HCT116 (cell line): ENCODE results near the gene ABCF3. TPM values are rescaled to one million over a fixed set of nuclear protein-coding genes. Genes with fewer than 3 reads are reported as not detected.

Source experiments
- ATAC-seq: fragments of 200-7000 bp; cut with Tn5 transposase; 2 replicates; pipeline ENCODE4 v1.9.1; 2020; ENCODE audit warnings: mild to moderate bottlenecking, moderate library complexity
- BruUV-seq: library from RNA; stranded (reverse); fragments of 400-500 nt; replicated peaks from 2 replicates; lab custom pipeline; 2021; lab: Mats Ljungman, UMichigan
- CTCF ChIA-PET: fragments of 300-600 bp; sonication (Branson Sonifier 250); formaldehyde crosslinking; loops from one replicate; lab custom pipeline; 2021; ENCODE audit warnings: antibody characterized with exemption; lab: Charles Lee
- POLR2A ChIA-PET: fragments of 300-600, 350-600 bp; sonication (Branson Sonifier 250); formaldehyde crosslinking; loops from one replicate; lab custom pipeline; 2021; ENCODE audit warnings: antibody characterized with exemption; lab: Charles Lee
- RAD21 ChIA-PET, 2 experiments: fragments of 300-600 bp; sonication (Branson Sonifier 250); formaldehyde crosslinking; loops; one replicate each; lab custom pipeline; 2023; ENCODE audit warnings: low total read pairs in 2 of 2; ENCODE audit not compliant: uncharacterized antibody in 2 of 2, unreplicated experiment in 2 of 2, low non-redundant PET in 1 of 2; lab: Charles Lee
- DNase-seq: peaks from one replicate; pipeline ENCODE4 v3.0.0-alpha.2; 2010; ENCODE audit warnings: low read depth, low spot score
- H2AFZ ChIP-seq: fragments of 200-600 bp; shearing (Covaris generic), sonication (generic); 2 replicates; pipeline ENCODE4 v1.6.1; 2017; ENCODE audit warnings: low read depth, mixed run types, mixed read lengths, antibody characterized with exemption, low read length; ENCODE audit not compliant: poor library complexity, severe bottlenecking
- H3K27ac ChIP-seq: 2 replicates; pipeline ENCODE4 v1.5.1; 2012; ENCODE audit warnings: low read depth, low read length
- H3K27me3 ChIP-seq: fragments of 200-600 bp; sonication (generic); 2 replicates; pipeline ENCODE4 v1.6.1; 2016; ENCODE audit warnings: mixed run types, low read length, mixed read lengths; ENCODE audit not compliant: insufficient read depth
- H3K36me3 ChIP-seq, 2 experiments: fragments of 200-500 bp in 1 of 2; fragments of 200-600 bp in 1 of 2; sonication (Bioruptor generic) in 1 of 2; sonication (generic) in 1 of 2; 2 replicates each; pipeline versions ENCODE4 v1.5.1 to v1.6.1; 2014 to 2016; ENCODE audit warnings: low read length in 2 of 2, inconsistent platforms in 1 of 2, mixed read lengths in 1 of 2, mixed run types in 1 of 2; ENCODE audit not compliant: insufficient read depth in 2 of 2, control insufficient read depth in 1 of 2
- H3K4me1 ChIP-seq, 2 experiments: fragments of 200-600 bp in 1 of 2; sonication (generic) in 1 of 2; 2 replicates each; pipeline versions ENCODE4 v1.5.1 to v1.6.1; 2012 to 2017; ENCODE audit warnings: low read length in 2 of 2, inconsistent platforms in 1 of 2, mild to moderate bottlenecking in 1 of 2, mixed read lengths in 1 of 2, mixed run types in 1 of 2, moderate library complexity in 1 of 2; ENCODE audit not compliant: insufficient read depth in 2 of 2, control insufficient read depth in 1 of 2
- H3K4me2 ChIP-seq: fragments of 200-600 bp; sonication (generic); 2 replicates; pipeline ENCODE4 v1.6.1; 2017; ENCODE audit warnings: mixed run types, low read length, mixed read lengths
- H3K4me3 ChIP-seq, 2 experiments: fragments of 200-600 bp in 1 of 2; sonication (generic) in 1 of 2; replicated peaks in 1 of 2; 2 replicates each; pipeline ENCODE4 v1.5.1; 2011 to 2016; ENCODE audit warnings: low read length in 2 of 2, control low read depth in 1 of 2, low read depth in 1 of 2, mild to moderate bottlenecking in 1 of 2, mixed read lengths in 1 of 2, mixed run types in 1 of 2
- H3K79me2 ChIP-seq: fragments of 200-600 bp; sonication (generic); 2 replicates; pipeline ENCODE4 v1.6.1; 2017; ENCODE audit warnings: mild to moderate bottlenecking, mixed run types, low read length, moderate library complexity, mixed read lengths; ENCODE audit not compliant: insufficient read depth
- H3K9ac ChIP-seq: fragments of 200-600 bp; sonication (generic); 2 replicates; pipeline ENCODE4 v1.6.1; 2016; ENCODE audit warnings: low read length, mixed read lengths
- H3K9me2 ChIP-seq: fragments of 200-600 bp; sonication (generic), shearing (Covaris generic); 2 replicates; pipeline ENCODE4 v1.6.1; 2017; ENCODE audit warnings: mixed run types, mild to moderate bottlenecking, moderate library complexity; ENCODE audit not compliant: insufficient read depth
- H3K9me3 ChIP-seq, 2 experiments: fragments of 200-500 bp in 1 of 2; fragments of 200-600 bp in 1 of 2; sonication (Bioruptor generic) in 1 of 2; sonication (generic) in 1 of 2; 2 replicates each; pipeline ENCODE4 v1.6.1; 2014 to 2017; ENCODE audit warnings: low read length in 2 of 2, mixed read lengths in 2 of 2, inconsistent platforms in 1 of 2, low read depth in 1 of 2, mild to moderate bottlenecking in 1 of 2, mixed run types in 1 of 2, moderate library complexity in 1 of 2; ENCODE audit not compliant: control insufficient read depth in 1 of 2, insufficient read depth in 1 of 2
- H4K20me1 ChIP-seq: fragments of 200-600 bp; sonication (generic), shearing (Covaris generic); 2 replicates; pipeline ENCODE4 v1.6.1; 2017; ENCODE audit warnings: mixed run types, mild to moderate bottlenecking, moderate library complexity; ENCODE audit not compliant: insufficient read depth
- CTCF ChIP-seq, 3 experiments: fragments of 200-600 bp in 1 of 3; sonication (generic) in 1 of 3; IDR thresholded peaks in 2 of 3; conservative IDR thresholded peaks in 1 of 3; 2 replicates each; pipeline ENCODE4 v1.5.1; 2012 to 2017; ENCODE audit warnings: low read depth in 2 of 3, low read length in 2 of 3, antibody characterized with exemption in 1 of 3, borderline replicate concordance in 1 of 3, control low read depth in 1 of 3, mild to moderate bottlenecking in 1 of 3, mixed read lengths in 1 of 3, mixed run types in 1 of 3, moderate library complexity in 1 of 3; ENCODE audit not compliant: insufficient read depth in 1 of 3
- RAD21 ChIP-seq: IDR thresholded peaks from 2 replicates; pipeline ENCODE4 v1.6.1; 2012; ENCODE audit warnings: low read depth, mild to moderate bottlenecking
- TCF7L2 ChIP-seq: IDR thresholded peaks from 2 replicates; pipeline ENCODE4 v1.7.0; 2011; ENCODE audit warnings: borderline replicate concordance, inconsistent platforms; ENCODE audit not compliant: insufficient read depth, insufficient read length; ENCODE audit errors: extremely low read depth
- ZFX ChIP-seq: fragments of 450-650 bp; IDR thresholded peaks from 2 replicates; pipeline ENCODE4 v1.6.1; 2017
- intact Hi-C: fragments of 100-400 bp; cut with micrococcal nuclease; formaldehyde crosslinking; loops from 2 replicates; pipeline ENCODE4 v1.10.0; 2022
- total RNA-seq: library from RNA; stranded (reverse); gene quantifications from one replicate; pipeline ENCODE4 v1.2.1, GENCODE V29; 2021; ENCODE audit not compliant: unreplicated experiment

The ABCF3 gene
- total RNA-seq, 1 experiment from 2014 or later: 74.6 TPM

- ChIA-PET POLR2A (interaction anchor here (1.3 to 1.4 kb wide), 3 partner anchors 10 to 53 kb away, joined by 3 to 4 read pairs (median 3); partner anchors contain the start of gene AP2M1), CTCF (interaction anchor here (0.5 to 2.7 kb wide), 16 partner anchors 10 to 332 kb away, joined by 3 to 12 read pairs (median 4); partner anchors contain the start of gene ABCF3), RAD21 (interaction anchor here in 1 of 2 experiments (0.9 kb wide), 1 partner anchor 13 kb away, joined by 3 read pairs; no protein-coding TSS in a partner anchor)
- peak; percentile 56 for ATAC-seq
- no peak for DNase-seq
- Histone ChIP-seq H3K79me2 (no peaks in the 10 kb centered on the region), H3K9me2 (no peaks in the 10 kb centered on the region), H3K4me2 (no peak overlapping the region), H3K4me3 (no peak overlapping the region), H2AFZ (no peak overlapping the region), H3K9ac (no peak overlapping the region), H3K4me1 (peaks cover 0 to 18% of the 10 kb centered on the region in 2 experiments; a peak in 3 of 4 replicates), H3K27me3 (no peaks in the 10 kb centered on the region), H3K9me3 (no peaks in the 10 kb centered on the region), H4K20me1 (no peaks in the 10 kb centered on the region), H3K27ac (no peak overlapping the region), H3K36me3 (no peaks in the 10 kb centered on the region)
- intact Hi-C loops: loop anchor here (2.0 kb wide), 1 partner anchor 61 kb away; no protein-coding TSS in a partner anchor
- BruUV-seq: no TSS peak
- TF ChIP-seq TCF7L2: no peak
- TF ChIP-seq ZFX: no peak
- TF ChIP-seq RAD21: peak; percentile 60
- TF ChIP-seq CTCF (IDR thresholded peaks at IDR 0.05 in 2 of 3, conservative IDR thresholded peaks at IDR 0.05 in 1 of 3; ENCODE audit: borderline replicate concordance in 1 of 3, insufficient read depth in 1 of 3, low read depth in 2 of 3, low read length in 2 of 3): peak; percentile 77 to 94 (median 83)
Measured at GRCh38 chr3:184227481-184227935, 41.5 kb downstream of the ABCF3 start.
